Stimulated activated CD8-positive, alpha-beta memory T cell treated with anti-CD3 and anti-CD28 coated beads, Interleukin-2, amount 100 ng/mL, for 1 hour (primary cell): ENCODE data around the gene GNB4.
A peak's percentile ranks its signal among the peaks of the same experiment; 100 is the strongest.

Source experiments
- DNase-seq, 2 donors: peaks; one replicate each; pipeline ENCODE4 v3.0.0-alpha.2; 2020; ENCODE audit warnings: low read depth in 2 of 2

The GNB4 gene

GRCh38 chr3:179363332-179363731, 87.9 kb downstream of the GNB4 start:
- DNase-seq, result no peak

- DNase-seq, result no peak
These were observed 95.3 kb downstream of the GNB4 start for GRCh38 chr3:179355996-179356395.

GRCh38 chr3:179348325-179349013, 102.8 kb downstream of the GNB4 start:
- no peak for DNase-seq

GRCh38 chr3:179347345-179348194, 103.7 kb downstream of the GNB4 start, which contains the start of gene MFN1:
Gene MFN1 (plus strand): TSS chr3:179347709. CDS start chr3:179348852, 1,143 bp downstream.
- peak; percentile 68 to 79 for DNase-seq
